Liver (tissue), 3 donors: ENCODE results near the gene HEBP2.

Experiments used
- ATF3 ChIP-seq: IDR thresholded peaks from 2 replicates; pipeline ENCODE4 v1.6.1; 2016; ENCODE audit warnings: antibody characterized with exemption
- CTCF ChIP-seq: fragments of 150-350 bp; IDR thresholded peaks from 2 replicates; pipeline ENCODE4 v1.5.1; 2017; ENCODE audit warnings: improper control_type of control experiment, low read depth, low read length; ENCODE audit not compliant: missing input control
- FOXA2 ChIP-seq: IDR thresholded peaks from 2 replicates; pipeline ENCODE4 v1.6.1; 2016; ENCODE audit warnings: antibody characterized with exemption
- GABPA ChIP-seq, 2 donors: IDR thresholded peaks in 1 of 2; conservative IDR thresholded peaks in 1 of 2; 2 replicates each; pipeline ENCODE4 v1.6.1; 2016; ENCODE audit warnings: antibody characterized with exemption in 2 of 2, mild to moderate bottlenecking in 1 of 2, moderate library complexity in 1 of 2
- REST ChIP-seq: IDR thresholded peaks from 2 replicates; pipeline ENCODE4 v1.6.1; 2016; ENCODE audit warnings: antibody characterized with exemption, mild to moderate bottlenecking
- donor health status: healthy.
- donor health status: healthy.

- TF ChIP-seq CTCF (no peak), ATF3 (no peak), REST (no peak), FOXA2 (no peak), GABPA (IDR thresholded peaks at IDR 0.05 in 1 of 2, conservative IDR thresholded peaks at IDR 0.05 in 1 of 2) (no peak)
Observed at GRCh38 chr6:138393871-138394783, 9.9 kb upstream of the HEBP2 start.
